ENCODE data around the gene PET117. TPM values are rescaled to one million over a fixed set of nuclear protein-coding genes. Genes with fewer than 3 reads are reported as not detected.
"Not testable (repeated sequence)": the region's sequence is repeated elsewhere in the genome, so short reads cannot be mapped to it uniquely, and the experiment has no call there.

PET117 gene
- polyA plus RNA-seq, 1 donor = 17.0 TPM

DNA sequence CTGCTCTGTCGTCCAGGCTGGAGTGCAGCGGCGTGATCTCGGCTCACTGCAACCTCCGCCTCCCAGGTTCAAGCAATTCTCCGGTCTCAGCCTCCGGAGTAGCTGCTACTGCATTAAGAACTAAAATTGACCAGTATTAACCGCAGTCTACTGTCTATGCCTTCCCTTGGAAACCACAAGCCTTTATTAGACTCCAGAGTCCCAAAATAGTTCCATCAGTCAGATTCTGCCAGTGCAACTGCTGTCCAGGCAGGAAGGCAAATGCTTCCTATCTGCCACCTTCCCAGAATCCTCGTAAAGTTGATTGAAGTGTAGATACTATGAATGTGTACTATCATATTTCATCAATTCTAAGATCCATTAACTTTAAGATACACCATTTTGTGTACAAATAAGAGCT lies 16.7 kb downstream of the PET117 start:
- DNase-seq = no peak

DNA sequence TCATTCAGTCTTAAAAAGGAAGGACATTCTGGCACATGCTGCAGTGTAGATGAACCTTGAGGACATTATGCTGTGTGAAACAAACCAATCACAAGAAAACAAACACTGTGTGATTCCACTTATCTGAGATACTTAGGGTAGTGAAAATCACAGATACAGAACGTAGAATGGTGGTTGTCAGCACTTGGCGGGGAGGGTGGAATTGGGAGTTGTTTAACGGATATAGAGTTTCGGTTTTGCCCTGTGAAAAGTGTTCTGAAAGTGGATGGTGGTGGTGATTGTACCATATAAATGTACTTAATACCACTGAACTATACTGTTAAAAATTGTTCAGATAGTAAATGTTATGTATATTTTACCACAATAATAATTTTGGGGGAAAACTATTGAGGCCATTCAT lies 18.4 kb downstream of the PET117 start:
- no peak for DNase-seq

DNA sequence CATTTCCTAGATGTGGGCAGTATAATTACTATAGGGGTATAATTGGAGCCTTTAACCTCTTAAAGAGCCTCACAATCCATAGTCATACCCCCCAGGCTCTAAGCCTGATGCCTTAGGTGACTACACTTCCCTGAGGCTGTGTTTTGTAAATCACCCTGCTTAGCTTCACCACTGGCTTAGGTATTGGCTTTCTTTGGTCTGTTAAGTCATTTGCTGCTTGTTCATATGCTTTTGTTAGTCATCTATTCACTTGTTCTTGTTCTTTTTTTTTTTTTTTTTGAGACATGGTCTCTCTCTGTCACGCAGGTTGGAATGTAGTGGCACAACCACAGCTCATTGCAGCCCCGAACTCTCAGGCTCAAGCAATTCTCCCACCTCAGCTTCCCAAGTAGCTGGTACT lies 26.7 kb downstream of the PET117 start:
- DNase-seq = no peak

DNA sequence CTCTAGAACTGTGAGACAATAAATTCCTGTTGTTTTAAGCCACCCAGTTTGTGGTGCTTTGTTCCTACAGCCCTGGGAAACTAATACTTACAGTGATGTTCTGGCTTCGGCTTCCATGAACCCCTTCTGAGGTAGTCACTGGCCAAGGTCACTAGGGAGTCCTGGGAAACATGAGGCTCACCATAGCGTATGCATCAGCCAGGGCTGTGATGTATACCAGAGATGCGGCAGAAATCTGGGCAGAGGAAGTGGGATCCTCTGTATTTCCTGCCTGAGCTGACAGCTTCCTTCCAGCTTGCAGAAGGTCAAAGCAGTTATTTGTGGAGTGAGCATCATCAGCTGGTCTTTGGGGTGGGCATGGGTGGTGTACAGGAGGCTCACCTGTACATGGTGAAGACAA lies 27.9 kb downstream of the PET117 start:
- no peak for DNase-seq

DNA sequence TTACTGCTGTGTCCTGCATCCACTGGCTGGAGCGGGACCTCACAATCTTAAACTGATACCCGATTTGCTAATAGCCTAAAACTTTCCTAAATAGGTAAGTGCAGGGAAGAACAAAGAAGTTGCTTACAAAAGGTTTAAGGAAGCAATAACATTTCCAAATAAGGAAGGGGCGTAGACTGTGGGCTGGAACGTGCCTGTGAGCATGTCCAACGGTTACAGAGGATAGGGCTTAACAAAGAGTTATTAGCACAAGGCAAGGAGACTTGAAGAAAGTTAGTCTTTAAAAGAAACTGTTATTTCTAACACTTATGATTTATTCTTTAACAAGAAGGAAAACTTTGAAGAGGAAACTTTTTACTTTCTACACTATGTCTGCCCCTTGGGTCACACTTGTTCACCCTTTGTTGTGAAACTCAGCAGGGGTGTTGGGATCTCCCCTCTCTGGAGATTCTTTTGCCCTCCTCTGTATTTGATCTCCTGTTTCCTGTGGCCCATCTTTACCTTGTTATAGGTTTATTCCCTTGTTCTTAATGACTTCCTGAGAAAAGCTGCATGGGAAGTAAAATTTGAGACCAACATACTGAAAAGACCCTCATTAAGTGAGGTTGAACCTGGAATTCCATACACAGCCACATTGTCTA lies 28.7 kb downstream of the PET117 start:
- DNase-seq = no peak

DNA sequence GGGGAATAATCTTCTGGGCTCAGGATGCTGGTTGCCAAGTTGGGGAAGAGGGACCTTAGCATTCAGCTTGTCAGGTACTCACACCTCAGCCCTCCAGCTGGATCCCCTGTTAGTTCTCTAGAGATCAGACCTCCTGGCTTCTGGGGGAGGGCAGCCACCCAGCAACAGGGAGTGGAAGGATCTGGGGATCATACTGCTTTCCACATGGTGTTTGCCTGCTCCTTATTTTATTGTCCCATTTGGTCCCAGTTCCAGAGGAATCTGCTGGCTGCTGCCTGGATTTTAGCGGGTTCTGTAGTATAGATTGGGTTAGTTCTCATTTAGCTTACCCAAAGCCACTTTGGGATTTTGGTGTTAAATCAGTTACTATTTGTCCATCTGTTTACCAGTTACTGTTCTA lies 29.3 kb downstream of the PET117 start:
- DNase-seq = no peak

DNA sequence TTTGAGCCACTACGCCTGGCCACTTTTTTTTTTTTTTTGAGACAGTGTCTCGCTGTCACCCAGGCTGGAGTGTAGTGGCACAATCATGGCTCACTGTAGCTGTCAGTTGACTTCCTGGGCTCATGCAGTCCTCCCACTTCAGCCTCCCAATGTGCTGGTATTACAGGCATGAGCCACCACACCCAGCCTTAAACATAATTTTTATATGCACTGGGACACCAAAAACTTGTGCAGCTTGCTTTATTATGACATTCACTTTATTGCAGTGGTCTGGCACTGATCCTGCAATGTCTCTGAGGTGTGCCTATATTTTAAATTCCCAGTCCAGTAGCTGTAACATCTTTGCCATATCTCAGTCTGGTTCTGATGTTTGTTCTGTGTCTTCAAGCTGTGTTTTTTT lies 34.7 kb downstream of the PET117 start:
- no peak for DNase-seq

DNA sequence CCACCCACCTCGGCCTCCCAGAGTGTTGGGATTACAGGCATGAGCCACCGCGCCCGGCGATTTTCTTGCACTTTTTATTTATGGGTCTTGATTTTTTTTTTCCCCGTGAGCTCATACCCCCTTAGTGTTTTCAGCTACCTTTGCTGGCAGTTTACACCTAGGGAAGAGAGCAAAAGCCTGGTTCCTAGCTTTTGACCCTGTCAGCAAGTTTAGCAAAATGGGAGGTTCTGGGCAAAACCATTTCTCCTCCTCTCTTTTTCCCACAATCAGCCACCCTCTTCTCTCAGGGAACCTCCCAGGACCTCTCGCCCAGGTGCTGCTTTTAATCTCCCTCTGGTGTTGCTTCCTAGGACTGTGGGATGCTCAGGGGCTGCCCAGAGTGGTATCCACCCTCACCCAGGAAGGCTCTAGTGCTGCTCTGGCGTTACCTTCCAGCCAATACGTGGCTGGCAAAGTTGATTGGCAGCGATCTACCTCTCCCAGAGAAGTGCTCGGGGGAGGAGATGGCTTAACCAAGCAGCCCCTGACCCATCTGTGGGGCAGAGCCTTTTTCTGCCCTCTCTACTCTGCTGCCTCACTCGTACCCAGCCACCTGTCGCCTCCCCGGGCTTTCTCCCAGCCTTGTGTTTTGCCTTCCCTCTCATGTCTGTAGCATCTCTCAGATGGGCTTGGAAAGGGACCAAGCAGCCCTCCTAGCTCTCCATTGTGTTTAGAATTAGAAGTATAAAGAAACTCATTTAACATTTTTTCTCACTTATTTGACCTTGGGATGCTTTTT lies 37.4 kb downstream of the PET117 start:
- no peak for DNase-seq

DNA sequence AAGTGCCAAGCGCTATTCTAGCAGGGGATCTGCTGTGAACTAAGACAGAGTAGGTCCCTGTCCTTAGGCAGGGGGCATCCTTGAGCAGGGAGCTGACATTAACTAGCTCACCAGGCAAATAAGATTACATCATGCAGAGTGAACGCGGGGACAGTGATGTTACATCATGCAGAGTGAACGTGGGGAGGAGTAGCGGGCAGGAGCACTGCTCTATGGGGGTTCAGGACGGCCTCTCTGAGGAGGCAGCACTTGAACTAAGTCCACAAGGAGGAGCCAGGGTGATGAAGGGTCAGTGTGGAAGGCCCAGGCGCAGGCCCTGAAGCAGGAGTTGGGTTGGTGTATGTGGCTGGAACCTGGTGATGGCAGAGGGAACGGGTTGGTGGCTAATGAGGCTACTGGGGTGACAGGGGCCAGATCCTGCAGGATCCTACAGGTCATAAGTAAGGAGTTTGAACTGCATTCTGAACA lies 38.7 kb downstream of the PET117 start:
- DNase-seq = no peak

DNA sequence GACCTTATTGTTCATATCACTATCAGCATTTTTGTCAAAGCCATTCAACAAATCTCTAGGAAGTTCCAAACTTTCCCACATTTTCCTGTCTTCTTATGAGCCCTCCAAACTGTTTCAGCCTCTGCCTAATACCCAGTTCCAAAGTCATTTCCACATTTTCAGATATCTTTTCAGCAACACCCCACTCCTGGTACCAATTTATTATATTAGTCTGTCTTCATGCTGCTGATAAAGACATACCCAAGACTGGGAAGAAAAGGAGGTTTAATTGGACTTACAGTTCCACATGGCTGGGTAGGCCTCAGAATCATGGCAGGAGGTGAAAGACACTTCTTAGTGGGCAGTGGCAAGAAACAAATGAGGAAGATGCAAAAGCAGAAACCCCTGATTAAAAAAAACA lies 42.7 kb downstream of the PET117 start:
- DNase-seq = not testable (repeated sequence)

DNA sequence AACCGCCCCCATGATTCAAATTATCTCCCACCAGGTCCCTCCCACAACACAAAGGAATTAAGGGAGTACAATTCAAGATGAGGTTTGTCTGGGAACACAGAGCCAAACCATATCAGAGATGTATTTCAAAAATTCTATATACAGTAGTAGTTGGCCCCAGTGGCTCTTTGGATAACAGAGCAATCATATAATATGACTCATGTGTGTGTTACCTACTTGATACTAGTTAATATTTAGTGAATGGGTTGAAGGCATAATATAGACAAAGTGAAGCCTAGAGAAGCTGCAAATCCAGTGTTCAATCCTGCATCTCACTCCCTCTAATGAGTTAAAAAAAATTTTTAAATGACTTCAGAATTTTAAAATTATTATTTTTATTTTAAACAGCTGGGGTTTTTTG lies 43.2 kb downstream of the PET117 start:
- no peak for DNase-seq

DNA sequence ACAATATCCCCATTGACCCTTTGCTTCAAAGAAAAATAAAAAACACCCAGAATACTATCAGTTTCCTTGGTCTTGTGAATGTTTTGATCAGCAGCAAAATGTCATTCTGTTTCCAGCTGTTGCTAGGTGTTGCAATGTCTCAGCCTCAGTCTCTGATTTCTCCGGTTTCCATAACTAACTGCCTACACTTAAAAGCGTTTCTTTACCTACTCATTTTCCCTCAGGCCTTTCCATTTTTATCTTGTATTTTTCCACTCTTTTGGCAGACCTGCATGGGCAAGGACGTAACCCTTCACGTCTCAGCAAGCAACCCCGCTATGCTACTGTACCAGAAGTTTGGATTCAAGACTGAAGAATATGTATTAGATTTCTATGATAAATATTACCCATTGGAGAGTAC lies 49.4 kb downstream of the PET117 start:
- no peak for DNase-seq

DNA sequence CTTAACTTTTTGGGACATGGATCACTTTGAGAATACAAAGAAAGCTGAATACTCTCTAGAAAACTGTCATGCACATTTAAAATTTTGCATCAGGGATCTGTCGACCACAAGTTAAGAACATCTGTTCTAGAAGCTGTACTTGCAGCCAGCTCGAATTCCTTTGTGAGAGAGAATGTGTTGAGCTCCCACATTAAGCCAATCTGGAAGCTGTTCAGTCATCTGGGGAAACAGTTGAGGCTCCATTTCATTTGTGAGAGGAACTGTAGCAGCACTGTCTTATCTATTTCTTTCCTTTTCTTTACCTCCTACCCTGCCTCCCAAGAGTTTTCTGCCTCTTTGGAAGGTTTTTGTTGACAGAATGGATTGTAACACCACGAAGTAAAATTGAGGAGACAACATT lies 50.8 kb downstream of the PET117 start:
- DNase-seq = no peak

DNA sequence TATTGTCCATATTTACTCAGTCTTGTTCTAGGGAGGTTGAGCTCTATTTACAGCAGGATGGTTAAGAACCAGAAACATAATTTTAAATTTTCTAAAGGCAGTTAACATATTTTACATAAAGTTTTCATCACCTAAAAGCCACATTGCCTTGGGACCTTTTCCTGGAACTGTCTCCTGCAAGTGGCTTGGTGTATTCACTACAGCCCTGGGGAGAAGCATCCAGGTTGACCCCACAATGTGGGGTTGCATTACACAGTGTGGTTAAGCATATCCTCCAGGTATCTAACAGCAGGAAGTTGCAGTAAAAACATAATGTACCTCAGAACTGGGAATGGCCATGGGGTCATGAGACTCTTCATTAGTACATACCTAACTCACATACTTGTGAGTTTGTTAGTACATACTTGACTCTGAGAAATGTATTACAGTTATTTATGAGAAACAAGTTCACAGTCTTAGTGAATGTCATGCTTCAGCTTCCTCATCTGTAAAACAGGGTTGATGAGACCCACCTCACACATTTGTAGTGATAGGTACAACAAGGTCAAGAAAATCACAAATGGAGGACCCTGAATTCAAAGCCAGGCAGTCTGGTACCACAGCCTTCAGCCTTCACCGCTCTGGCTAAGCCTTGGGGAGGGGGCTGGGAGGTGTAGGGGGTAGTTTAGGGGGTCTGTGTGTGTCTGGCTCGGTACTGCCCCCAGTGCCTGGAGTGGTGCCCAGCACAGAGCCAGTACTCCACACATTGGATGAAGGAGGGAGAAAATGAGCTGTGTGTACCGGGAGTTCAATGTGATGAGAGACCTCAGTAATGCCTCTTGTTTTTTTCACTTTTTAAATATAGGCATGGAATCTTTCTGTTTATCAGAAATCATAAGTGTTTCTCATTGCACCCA lies 52.9 kb downstream of the PET117 start:
- DNase-seq = no peak

DNA sequence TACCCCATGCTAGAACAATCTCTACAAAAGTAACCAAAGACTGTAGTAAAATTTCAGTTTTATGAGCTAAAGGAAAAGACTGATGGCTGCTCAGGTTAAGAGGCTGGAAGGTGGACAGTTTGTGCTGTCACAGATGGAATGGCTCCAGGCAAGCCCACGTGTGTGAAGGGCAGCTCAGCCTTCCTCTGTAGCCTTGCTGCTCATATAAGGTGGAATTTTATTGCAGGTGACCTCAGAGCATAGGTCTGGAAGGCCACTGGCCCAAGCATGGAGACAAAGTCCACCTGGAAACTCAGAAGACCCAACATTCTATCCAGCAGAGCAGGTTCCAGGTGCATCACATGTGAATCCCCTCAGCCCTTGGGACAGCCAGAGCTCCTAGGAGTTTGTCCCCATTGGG lies 53.6 kb downstream of the PET117 start:
- peak; percentile 65 for DNase-seq

Other genes with a start within 250 kb of the PET117 start
- gene SNX5, start 169.1 kb upstream of the PET117 start, polyA plus RNA-seq (ENCODE audit: insufficient read length) = 273 TPM
- 53.8 TPM for gene MGME1, start 168.8 kb upstream of the PET117 start, polyA plus RNA-seq (ENCODE audit: insufficient read length)
- gene OVOL2, start 79.9 kb upstream of the PET117 start, polyA plus RNA-seq (ENCODE audit: insufficient read length) = 0.60 TPM
- gene KAT14, start within 50 bp of the PET117 start, polyA plus RNA-seq (ENCODE audit: insufficient read length) = 34.5 TPM
- 35.1 TPM for gene ZNF133, start 150.7 kb downstream of the PET117 start, polyA plus RNA-seq (ENCODE audit: insufficient read length)